KMS-11 (cell line): Measurements from ENCODE around the gene FOXO3.

ENCODE experiments used
- H2AFZ ChIP-seq: fragments of 200-600 bp; sonication (generic); 2 replicates; pipeline ENCODE4 v1.6.1; 2016; ENCODE audit warnings: antibody characterized with exemption, mixed run types, low read depth
- H3K27ac ChIP-seq: fragments of 200-600 bp; sonication (generic); 2 replicates; pipeline ENCODE4 v1.6.1; 2016; ENCODE audit warnings: mild to moderate bottlenecking, mixed run types
- H3K27me3 ChIP-seq: fragments of 200-600 bp; sonication (generic); 2 replicates; pipeline ENCODE4 v1.6.1; 2017; ENCODE audit warnings: mild to moderate bottlenecking, low read depth, mixed run types, moderate library complexity; ENCODE audit not compliant: insufficient read depth
- H3K36me3 ChIP-seq: fragments of 200-600 bp; sonication (generic); 2 replicates; pipeline ENCODE4 v1.6.1; 2017; ENCODE audit warnings: mild to moderate bottlenecking, mixed run types; ENCODE audit not compliant: insufficient read depth
- H3K4me1 ChIP-seq: fragments of 200-600 bp; sonication (generic); 2 replicates; pipeline ENCODE4 v1.6.1; 2016; ENCODE audit warnings: mild to moderate bottlenecking, low read depth, mixed run types; ENCODE audit not compliant: poor library complexity, severe bottlenecking
- H3K4me2 ChIP-seq: fragments of 200-600 bp; sonication (generic); 2 replicates; pipeline ENCODE4 v1.7.0; 2016; ENCODE audit warnings: mild to moderate bottlenecking, mixed run types
- H3K4me3 ChIP-seq: fragments of 200-600 bp; sonication (generic); IDR thresholded peaks from 2 replicates; pipeline ENCODE4 v1.6.1; 2017; ENCODE audit warnings: low read depth, low read length, mixed read lengths; ENCODE audit not compliant: insufficient read depth
- H3K79me2 ChIP-seq: fragments of 200-600 bp; sonication (generic); 2 replicates; pipeline ENCODE4 v1.6.1; 2016; ENCODE audit warnings: low read depth, mixed run types; ENCODE audit not compliant: insufficient read depth
- H3K9ac ChIP-seq: fragments of 200-600 bp; sonication (generic); 2 replicates; pipeline ENCODE4 v1.6.1; 2016; ENCODE audit warnings: mild to moderate bottlenecking, mixed run types
- H4K20me1 ChIP-seq: fragments of 200-600 bp; sonication (generic); 2 replicates; pipeline ENCODE4 v1.6.1; 2016; ENCODE audit warnings: mild to moderate bottlenecking, mixed run types; ENCODE audit not compliant: insufficient read depth
- CTCF ChIP-seq: fragments of 200-600 bp; sonication (generic); conservative IDR thresholded peaks from 2 replicates; pipeline ENCODE4 v1.6.1; 2017; ENCODE audit warnings: low read depth, mild to moderate bottlenecking, antibody characterized with exemption, low read length, moderate library complexity, mixed read lengths

Gene FOXO3

DNA sequence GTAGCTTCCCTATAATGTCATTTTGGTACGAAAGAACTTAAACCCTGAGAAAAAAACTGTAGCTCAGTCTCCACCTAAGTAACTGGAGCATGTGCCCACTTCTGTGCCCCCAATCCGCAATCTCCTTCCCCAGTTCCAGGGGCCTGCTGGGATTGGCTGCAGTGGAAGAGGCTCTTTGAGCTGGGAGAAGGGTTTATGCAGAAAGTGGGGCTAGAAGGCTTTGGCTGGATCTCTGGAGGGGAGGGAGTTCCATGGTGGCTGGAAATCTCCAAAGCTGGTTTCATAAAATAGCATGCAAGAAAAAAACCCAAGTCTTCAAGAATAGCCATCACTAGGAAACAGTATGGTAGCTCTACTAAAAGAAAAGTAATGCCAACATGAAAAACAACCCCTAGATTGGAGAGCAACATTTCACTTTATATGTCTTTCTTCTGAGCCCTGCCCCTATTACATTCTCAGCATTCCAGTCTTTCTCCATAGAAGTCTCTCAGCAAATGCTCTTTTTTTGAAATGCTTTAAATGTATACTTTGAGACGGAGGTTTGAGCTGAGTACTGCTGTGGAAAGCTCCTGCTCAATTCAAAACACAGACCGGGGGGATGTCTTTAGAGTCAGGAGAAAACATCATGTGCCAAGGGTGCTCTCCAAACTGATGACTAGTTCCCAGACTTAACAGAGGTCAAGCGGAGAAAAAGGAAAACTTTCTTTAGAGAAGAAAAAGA is 36.0 kb upstream of the FOXO3 start:
- H3K27ac ChIP-seq: no peak overlapping the region
- H3K4me2 ChIP-seq: no peak overlapping the region
- H3K79me2 ChIP-seq: no peaks in the 10 kb centered on the region
- no peaks in the 10 kb centered on the region for H3K36me3 ChIP-seq
- H3K27me3 ChIP-seq: no peaks in the 10 kb centered on the region
- no peaks in the 10 kb centered on the region for H3K4me1 ChIP-seq
- no peak overlapping the region for H2AFZ ChIP-seq
- H3K9ac ChIP-seq: no peak overlapping the region
- no peak overlapping the region for H3K4me3 ChIP-seq
- H4K20me1 ChIP-seq: no peaks in the 10 kb centered on the region
- TF ChIP-seq CTCF: no peak

DNA sequence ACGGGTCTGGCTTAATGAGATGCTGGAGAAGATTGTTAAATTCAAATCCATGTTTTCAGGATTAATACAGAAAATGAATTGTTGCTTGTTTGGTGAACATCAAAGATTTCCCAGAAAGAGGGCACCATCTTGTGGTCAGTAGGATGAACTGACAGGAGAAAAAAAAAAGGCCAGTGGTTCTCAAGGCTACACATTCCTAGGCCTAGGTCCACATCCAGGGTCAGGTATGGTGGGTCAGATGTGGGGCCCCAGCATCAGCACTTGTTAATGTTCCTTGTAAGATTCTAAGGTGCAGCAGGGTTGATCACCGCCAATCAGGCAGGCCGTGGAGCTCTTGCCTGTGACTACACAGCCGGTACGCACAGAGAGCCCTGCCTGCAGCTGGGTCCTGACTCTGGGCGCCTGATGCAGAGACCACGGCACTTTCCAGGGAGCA is 34.0 kb upstream of the FOXO3 start:
- H3K79me2 ChIP-seq: no peaks in the 10 kb centered on the region
- no peaks in the 10 kb centered on the region for H3K36me3 ChIP-seq
- no peak overlapping the region for H3K4me2 ChIP-seq
- no peak overlapping the region for H3K4me3 ChIP-seq
- peak; percentile 71 for TF ChIP-seq CTCF
- H4K20me1 ChIP-seq: no peaks in the 10 kb centered on the region
- H2AFZ ChIP-seq: no peak overlapping the region
- H3K9ac ChIP-seq: no peak overlapping the region
- H3K4me1 ChIP-seq: no peaks in the 10 kb centered on the region
- H3K27me3 ChIP-seq: no peaks in the 10 kb centered on the region
- no peak overlapping the region for H3K27ac ChIP-seq

- Histone ChIP-seq H3K36me3 (no peaks in the 10 kb centered on the region), H3K79me2 (no peaks in the 10 kb centered on the region), H4K20me1 (no peaks in the 10 kb centered on the region), H3K27ac (no peak overlapping the region), H3K9ac (no peak overlapping the region), H3K27me3 (no peaks in the 10 kb centered on the region), H2AFZ (no peak overlapping the region), H3K4me1 (no peaks in the 10 kb centered on the region), H3K4me3 (no peak overlapping the region), H3K4me2 (no peak overlapping the region)
- TF ChIP-seq CTCF: no peak
Observed at GRCh38 chr6:108528878-108529277, 31.8 kb upstream of the FOXO3 start.

GRCh38 chr6:108531332-108531731 is 29.4 kb upstream of the FOXO3 start:
- TF ChIP-seq CTCF: no peak
- Histone ChIP-seq H2AFZ (no peak overlapping the region), H3K4me1 (no peaks in the 10 kb centered on the region), H3K27ac (no peak overlapping the region), H3K4me3 (no peak overlapping the region), H4K20me1 (no peaks in the 10 kb centered on the region), H3K36me3 (no peaks in the 10 kb centered on the region), H3K27me3 (no peaks in the 10 kb centered on the region), H3K79me2 (no peaks in the 10 kb centered on the region), H3K9ac (no peak overlapping the region), H3K4me2 (no peak overlapping the region)
